Measurements from ENCODE around the gene THAP4.

DNA sequence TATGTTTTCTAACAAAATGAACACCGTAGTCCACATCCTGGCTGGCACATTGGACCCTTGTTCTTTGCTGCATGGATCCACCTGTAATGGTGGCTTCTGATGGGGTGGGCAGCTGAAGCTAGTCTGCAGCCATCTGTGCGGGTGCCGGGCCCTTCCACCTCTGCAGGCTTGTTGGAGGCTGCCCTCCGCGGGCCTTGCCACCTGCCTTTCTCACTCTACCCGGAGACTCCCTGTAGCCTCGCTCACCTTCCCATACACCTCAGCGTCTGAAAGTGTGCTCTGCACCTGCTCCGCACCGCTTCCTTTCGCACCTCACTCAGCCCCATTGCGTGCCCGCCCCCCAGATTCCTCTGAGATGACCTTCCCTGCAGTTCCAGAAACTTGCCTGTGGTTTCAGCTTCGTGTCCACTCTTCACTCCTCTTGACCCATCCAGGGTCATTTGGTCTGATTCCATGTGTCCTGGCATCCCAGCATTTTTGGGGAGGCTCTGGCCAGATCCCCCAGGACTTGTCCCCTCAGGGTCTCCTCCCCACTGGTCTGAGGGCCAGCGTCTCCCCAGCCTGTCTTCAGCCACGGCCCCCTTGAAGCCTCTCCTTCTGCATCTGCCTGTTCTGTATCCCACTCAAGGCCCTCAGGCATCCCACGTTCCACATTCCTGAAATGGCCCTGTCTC is 18.7 kb upstream of the THAP4 start:
- TF ChIP-seq, protein P1, sequence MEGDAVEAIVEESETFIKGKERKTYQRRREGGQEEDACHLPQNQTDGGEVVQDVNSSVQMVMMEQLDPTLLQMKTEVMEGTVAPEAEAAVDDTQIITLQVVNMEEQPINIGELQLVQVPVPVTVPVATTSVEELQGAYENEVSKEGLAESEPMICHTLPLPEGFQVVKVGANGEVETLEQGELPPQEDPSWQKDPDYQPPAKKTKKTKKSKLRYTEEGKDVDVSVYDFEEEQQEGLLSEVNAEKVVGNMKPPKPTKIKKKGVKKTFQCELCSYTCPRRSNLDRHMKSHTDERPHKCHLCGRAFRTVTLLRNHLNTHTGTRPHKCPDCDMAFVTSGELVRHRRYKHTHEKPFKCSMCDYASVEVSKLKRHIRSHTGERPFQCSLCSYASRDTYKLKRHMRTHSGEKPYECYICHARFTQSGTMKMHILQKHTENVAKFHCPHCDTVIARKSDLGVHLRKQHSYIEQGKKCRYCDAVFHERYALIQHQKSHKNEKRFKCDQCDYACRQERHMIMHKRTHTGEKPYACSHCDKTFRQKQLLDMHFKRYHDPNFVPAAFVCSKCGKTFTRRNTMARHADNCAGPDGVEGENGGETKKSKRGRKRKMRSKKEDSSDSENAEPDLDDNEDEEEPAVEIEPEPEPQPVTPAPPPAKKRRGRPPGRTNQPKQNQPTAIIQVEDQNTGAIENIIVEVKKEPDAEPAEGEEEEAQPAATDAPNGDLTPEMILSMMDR (IDR thresholded peaks at IDR 0.05; ENCODE audit: insufficient read depth, low read length): no peak
- TF ChIP-seq, protein P2, sequence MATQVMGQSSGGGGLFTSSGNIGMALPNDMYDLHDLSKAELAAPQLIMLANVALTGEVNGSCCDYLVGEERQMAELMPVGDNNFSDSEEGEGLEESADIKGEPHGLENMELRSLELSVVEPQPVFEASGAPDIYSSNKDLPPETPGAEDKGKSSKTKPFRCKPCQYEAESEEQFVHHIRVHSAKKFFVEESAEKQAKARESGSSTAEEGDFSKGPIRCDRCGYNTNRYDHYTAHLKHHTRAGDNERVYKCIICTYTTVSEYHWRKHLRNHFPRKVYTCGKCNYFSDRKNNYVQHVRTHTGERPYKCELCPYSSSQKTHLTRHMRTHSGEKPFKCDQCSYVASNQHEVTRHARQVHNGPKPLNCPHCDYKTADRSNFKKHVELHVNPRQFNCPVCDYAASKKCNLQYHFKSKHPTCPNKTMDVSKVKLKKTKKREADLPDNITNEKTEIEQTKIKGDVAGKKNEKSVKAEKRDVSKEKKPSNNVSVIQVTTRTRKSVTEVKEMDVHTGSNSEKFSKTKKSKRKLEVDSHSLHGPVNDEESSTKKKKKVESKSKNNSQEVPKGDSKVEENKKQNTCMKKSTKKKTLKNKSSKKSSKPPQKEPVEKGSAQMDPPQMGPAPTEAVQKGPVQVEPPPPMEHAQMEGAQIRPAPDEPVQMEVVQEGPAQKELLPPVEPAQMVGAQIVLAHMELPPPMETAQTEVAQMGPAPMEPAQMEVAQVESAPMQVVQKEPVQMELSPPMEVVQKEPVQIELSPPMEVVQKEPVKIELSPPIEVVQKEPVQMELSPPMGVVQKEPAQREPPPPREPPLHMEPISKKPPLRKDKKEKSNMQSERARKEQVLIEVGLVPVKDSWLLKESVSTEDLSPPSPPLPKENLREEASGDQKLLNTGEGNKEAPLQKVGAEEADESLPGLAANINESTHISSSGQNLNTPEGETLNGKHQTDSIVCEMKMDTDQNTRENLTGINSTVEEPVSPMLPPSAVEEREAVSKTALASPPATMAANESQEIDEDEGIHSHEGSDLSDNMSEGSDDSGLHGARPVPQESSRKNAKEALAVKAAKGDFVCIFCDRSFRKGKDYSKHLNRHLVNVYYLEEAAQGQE (IDR thresholded peaks at IDR 0.05; ENCODE audit: insufficient replicate concordance, low read depth): no peak
- TF ChIP-seq POLR2AphosphoS5 (IDR thresholded peaks at IDR 0.05; ENCODE audit: low read depth) (no peak), SPI1 (IDR thresholded peaks at IDR 0.05; ENCODE audit: borderline replicate concordance, low read depth) (no peak), GABPA (IDR thresholded peaks at IDR 0.05; ENCODE audit: low read depth) (no peak)
